HG03097 (cell line): ENCODE results near the gene PDCD11.
"Not testable (repeated sequence)": the region's sequence is repeated elsewhere in the genome, so short reads cannot be mapped to it uniquely, and the experiment has no call there.

Experiments used
- ATAC-seq: cut with Tn5 transposase; IDR thresholded peaks from one replicate; pipeline ENCODE4 v1.9.1; 2021; ENCODE audit not compliant: unreplicated experiment, low FRiP score

The PDCD11 gene

DNA sequence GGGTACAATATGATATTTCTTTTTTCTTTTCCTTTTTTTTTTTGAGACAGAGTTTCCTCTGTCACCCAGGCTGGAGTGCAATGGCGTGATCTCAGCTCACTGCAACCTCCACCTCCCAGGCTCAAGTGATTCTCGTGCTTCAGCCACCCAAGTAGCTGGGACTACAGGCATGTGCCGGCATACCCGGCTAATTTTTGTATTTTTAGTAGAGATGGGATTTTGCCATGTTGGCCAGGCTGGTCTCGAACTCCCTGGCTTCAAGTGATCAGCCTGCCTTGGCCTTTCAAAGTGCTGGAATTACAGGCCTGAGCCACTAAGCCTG is 20.7 kb downstream of the PDCD11 start:
- not testable (repeated sequence) for ATAC-seq

DNA sequence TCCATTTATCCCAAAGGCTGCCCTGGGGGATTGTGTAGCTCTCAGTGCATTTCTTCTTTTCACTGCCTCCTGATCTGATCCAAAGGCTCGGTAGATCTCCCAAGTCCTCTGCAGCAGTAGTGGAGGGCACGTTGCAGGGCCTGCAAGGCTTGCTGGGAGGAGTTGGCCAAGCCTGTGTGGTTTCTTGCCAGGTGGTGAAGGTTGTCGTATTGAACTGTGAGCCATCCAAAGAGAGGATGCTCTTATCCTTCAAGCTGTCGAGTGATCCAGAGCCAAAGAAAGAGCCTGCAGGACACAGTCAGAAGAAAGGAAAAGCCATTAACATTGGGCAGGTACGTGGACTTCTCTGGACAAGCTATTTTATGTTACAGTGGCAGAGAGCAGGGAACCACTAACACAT is 21.2 kb downstream of the PDCD11 start:
- ATAC-seq: no peak

DNA sequence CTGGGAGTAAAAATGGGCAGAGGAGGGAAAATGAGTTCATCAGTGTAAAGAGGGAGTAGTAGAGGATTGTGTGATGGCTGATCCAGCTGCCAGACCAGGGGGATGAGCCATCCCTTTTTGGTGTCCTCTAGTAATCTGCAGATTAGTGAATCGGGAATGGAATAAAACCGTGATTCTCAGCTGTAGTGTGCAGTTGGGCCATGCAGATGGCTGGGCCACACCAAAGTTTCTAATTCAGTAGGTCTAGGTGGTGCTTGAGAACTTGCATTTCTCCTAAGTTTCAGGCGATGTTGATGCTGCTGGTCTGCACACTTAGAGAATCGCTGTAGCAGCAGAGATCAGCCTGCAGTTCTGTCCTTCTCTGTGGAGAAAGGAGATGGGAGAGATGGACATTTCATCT is 22.7 kb downstream of the PDCD11 start:
- ATAC-seq: no peak

DNA sequence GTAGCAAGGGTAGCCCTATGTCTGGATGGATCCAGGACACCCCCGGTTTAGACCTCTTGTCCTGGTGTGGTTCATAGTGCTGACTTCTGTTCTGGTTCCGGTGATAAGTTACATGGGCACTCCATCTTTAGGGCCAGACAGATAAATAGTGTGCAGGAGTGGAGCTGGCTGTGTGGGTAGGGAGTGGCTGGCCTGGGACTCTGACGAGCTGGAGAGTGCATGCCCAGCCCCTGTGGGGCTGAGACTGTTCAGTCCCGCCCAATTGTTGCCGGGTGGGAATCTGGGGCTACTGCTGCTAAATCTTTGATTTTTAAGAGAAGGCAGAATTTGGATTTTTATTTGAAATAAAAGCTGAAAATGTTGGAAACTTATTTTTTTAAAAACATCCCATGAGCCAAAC is 27.3 kb downstream of the PDCD11 start:
- no peak for ATAC-seq

DNA sequence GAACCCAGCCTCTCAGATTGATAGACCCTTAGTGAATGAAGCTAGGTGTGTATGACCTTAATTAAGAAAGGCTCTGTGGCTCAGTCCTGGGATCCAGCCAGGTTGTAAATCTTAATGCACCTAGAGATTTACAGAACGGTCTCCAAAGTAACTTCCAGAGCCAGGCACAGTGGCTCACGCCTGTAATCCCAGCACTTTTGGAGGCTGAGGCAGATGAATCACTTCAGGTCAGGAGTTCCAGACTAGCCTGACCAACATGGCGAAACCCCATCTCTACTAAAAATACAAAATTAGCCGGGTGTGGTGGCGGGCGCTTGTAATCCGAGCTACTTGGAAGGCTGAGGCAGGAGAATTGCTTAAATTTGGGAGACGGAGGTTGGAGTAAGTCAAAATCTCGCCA is 31.4 kb downstream of the PDCD11 start:
- ATAC-seq: no peak

DNA sequence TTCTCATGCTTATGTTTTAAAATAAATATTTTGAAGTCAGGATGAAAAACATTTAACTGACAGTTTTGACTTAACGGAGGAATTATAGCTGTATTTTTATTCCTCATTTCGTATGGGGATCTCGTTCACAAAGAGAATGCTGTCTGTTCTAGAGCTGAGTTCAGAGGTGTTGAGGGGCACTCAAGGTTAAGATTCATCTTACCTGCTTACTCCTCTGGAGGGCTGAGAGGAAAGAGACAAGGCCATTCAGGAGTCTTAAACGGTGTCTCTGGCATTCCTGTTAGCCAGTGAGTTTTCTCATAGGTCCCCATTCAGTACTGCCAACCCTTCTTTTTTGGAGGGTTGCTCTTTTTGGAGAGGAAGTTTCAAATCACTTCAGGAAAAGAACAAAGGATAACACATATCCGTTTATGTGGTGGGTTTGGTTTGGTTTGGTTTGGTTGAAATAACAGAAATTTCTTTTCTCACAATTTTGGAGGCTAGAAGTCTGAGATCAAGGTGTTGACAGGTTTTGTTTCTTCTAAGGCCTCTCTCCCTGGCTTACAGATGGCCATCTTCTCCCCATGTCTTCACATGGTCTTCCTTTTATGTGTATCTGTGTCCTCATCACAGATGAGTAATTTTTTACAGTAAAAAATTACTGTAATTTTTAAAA is 32.7 kb downstream of the PDCD11 start:
- ATAC-seq: no peak

DNA sequence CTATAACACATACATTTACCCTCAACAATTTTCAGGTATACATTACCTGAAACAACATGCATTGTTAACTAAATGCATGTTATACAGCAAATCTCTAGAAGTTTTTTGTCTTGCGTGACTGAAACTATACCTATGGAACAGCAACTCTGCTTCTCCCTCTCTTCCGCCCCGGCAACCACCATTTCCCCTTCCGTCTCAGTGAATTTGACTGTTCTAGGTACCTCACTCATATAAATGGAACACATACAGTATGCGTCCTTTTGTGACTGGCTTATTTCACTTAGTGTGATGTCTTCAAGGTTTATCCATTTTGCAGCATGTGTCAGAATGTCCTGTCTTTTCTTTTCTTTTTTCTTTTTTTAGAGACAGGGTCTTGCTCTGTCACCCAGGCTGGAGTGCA is 33.2 kb downstream of the PDCD11 start:
- ATAC-seq: no peak

DNA sequence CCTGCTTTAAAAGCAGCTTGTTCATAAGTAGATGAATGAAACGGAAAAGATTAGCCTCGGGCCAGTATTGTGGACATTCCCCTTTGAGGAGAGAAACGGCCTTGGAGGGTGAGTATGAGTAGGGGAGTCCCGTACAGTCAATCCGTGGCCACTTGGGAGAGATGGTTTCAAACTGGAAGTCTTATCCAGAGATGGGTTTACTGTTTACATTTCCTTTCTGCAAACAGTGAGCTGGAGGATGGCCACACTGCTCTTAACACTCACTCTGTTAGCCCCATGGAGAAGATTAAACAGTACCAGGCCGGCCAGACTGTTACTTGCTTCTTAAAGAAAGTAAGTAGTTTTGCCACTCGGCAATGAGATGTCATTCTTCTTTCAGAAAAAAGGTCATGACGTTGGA is 35.5 kb downstream of the PDCD11 start:
- no peak for ATAC-seq

DNA sequence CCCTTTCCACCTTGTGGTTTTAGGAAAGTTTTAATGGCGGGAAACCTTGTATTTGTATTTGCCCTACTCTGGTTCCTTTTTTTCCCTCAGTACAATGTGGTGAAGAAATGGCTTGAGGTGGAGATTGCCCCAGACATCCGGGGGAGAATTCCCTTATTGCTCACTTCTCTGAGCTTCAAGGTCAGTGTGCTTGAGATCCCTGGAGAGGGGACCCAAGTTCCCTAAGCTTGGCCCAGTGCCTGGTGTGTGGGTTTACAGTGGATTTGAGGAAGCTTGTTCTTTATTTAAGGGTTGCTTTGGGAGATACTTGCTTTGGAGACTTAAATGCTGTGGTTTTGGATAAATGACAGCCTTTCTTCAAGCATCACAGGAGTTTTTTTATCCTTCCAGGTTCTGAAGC is 37.4 kb downstream of the PDCD11 start:
- ATAC-seq: no peak

DNA sequence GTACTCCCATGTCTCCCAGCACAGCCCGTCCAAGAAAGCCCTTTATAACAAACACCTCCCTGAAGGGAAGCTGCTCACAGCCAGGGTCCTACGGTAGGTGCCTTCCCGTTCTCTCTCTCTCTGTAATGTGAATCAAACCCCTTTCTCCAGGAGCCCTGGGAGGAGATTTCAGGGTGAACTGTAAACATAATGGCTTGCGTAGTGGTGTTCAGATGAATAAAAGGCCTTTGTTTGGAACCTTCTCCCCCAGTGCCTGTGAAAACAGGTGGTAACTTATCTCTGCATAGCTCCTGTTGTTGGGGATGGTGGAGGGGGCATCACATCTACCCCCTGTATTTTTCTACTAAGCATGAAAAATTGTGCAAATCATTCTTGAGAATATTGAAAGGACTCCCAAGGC is 43.4 kb downstream of the PDCD11 start:
- ATAC-seq: no peak

DNA sequence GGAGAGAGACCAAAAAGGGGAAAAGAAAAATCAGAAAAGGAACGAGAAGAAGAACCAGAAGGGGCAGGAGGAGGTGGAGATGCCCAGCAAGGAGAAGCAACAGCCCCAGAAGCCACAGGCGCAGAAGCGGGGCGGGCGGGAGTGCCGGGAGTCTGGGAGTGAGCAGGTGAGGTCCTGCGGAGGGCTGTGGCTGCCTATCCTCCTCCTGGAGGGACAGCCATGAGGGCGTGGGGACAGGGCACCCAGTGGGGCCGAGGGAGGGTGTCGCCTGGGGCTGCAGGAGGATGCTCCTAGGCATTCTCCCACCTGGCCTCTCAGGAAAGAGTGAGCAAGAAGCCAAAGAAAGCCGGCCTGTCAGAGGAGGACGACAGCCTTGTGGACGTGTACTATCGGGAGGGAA is 44.0 kb downstream of the PDCD11 start:
- ATAC-seq: no peak

DNA sequence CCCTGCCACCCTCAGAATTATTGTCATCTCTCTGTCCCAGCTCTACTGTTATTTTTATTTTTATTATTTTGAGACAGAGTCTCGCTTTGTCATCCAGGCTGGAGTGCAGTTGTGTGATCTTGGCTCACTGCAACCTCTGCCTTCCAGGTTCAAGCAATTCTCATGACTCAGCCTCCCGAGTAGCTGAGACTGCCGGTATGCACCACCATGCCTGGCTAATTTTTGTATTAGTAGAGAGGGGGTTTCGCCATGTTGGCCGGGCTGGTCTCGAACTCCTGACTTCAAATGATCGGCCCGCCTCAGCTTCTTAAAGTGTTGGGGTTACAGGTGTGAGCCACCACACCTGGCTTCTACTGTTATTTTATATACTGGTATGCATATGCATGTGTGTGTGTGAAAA is 44.8 kb downstream of the PDCD11 start:
- no peak for ATAC-seq

DNA sequence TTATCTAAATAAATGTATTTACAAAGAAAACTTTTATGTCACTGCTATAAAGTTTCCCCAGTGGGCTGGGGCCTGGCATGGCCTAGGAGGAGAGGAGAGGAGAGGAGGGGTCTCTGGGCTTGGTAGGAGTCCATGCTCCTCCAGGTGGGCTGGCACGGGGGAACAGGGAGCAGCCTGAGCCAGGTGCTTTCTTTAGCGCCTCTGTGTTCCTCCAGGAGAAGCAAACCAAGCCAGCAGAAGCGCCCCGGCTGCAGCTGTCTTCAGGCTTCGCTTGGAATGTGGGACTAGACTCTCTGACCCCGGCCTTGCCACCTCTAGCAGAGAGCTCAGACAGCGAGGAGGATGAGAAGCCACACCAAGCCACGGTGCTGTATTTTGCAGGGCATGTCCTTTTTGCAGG is 45.2 kb downstream of the PDCD11 start:
- no peak for ATAC-seq

DNA sequence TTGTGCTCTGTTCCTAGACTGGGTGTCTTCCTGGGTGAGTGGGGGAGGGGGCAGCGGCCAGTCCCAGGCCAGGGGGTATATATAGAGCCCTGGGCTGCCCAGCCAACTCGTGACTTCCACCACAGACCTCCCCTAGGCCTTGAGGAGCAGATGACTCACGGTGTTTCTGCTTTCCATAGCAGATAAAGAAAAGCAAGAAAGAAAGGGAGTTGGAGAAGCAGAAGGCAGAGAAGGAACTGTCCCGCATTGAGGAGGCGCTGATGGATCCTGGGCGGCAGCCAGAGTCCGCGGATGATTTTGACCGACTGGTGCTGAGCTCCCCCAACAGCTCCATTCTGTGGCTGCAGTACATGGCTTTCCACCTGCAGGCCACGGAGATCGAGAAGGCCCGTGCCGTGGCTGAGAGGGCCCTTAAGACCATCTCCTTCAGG is 45.6 kb downstream of the PDCD11 start:
- ATAC-seq: no peak

DNA sequence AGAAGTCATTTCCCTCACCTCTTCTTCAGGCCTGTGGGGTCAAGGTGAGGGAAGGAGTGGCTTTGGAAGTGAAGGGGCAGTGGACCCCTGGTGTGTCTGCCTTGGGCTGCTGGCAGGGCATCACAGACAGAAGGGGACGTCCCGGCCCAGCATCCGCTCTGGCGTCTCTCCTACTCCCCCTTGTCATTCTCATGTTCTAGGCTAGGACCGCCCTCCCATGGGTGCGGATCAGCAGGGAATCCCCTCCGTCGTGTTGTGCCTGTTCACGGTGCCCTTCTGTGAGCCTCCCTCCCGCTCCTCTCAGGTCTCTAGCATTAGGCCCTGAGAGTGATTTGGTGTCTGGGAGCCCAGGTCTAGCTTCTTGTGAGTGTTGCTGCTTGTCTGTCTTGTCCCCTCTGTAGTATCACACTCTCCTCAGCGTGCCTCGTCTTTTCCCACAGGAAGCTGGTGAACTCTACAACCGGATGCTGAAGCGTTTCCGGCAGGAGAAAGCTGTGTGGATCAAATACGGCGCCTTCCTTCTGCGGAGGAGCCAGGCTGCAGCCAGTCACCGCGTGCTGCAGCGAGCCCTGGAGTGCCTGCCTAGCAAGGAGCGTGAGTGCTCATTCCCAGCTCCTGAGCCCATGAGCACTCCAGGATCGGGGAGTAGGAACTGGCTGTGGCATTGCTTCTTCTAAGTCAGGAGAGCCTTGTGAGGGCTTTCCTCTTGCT is 47.2 kb downstream of the PDCD11 start:
- no peak for ATAC-seq

DNA sequence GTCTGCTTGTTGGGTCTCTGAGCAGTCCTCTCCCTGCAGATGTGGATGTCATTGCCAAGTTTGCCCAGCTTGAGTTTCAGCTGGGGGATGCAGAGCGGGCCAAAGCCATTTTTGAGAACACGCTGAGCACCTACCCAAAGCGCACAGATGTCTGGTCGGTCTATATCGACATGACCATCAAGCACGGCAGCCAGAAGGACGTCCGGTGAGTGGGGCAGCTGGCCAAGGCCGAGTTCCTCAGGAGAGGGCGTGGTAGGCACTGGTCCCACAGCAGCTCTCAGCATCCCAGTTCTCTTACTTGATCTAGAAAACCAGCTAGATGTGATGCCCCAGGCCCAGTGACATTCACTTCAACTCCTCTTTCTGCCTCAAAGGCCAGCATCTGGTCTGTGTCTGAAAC is 48.1 kb downstream of the PDCD11 start:
- no peak for ATAC-seq

DNA sequence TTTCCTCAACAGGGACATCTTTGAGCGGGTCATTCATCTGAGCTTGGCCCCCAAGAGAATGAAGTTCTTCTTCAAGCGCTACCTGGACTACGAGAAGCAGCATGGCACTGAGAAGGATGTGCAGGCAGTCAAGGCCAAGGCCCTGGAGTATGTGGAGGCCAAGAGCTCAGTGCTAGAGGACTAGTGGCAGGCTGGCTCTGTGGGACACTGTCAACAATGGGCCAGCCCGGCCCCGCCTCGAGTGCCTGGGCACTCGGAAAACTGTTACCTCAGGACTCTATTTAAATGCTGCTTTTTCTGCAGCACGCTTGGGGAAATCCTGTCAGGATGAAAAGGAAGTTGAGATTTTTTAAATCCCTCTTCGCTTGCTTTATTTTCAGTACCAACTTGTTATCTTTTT is 48.9 kb downstream of the PDCD11 start:
- no peak for ATAC-seq

DNA sequence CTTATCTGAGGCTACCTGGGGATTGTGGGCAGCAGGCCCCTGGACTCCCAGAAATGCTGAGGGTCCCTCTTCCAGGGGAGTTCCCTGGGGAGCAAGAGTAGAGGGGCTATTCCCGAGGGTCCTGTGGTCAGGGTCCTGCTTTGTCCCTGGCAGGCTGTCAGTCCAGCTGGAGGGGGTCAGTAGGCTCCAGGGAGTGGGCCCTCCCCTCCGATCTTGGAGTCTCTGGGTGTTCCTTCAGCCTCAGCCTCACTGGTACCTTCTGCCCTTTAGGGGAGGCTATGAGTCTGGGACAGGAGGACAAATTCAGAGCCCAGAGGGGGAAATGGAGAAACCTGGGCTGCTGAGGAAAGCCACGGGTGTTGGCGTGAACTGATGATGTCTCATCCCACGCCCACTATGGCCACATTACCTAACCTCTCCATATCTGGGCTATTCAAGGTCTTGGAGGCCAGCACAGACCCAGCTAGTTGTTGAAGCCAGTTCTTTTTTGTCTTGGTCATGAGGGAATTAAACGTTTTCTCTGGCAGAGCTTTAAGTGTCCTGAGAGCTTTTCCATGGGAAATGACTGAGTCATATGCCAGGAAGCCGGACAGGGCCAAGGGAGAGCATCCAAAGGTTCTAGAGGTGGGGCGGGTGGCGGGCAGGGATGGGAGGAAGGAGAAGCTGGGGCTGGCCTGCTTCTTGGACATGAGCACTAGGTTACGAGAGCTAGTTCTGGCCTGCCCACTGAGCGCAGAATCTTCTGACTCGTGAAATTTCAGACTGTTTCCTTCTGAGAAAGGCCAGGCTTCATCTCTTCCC is 49.5 kb downstream of the PDCD11 start:
- ATAC-seq: no peak

DNA sequence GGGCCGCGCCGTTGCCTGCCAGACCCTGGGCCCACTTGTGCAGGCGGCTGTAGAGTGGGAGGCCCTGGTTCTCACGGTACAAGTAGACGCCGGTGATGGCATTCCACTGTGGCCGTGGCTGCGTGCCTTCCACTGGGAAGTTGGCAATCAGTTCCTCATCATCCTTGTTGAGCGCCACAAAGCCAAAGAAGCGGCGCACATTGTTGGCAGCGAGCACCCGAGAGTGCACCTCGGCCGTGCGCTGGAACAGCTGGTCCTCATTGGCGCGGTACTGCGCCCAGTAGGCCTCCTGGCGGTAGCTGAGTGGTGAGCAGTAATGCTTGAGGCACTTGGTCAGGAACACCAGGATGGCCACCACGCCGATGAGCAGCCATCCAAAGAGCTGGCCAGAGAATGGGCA is 50.8 kb downstream of the PDCD11 start:
- ATAC-seq: no peak

DNA sequence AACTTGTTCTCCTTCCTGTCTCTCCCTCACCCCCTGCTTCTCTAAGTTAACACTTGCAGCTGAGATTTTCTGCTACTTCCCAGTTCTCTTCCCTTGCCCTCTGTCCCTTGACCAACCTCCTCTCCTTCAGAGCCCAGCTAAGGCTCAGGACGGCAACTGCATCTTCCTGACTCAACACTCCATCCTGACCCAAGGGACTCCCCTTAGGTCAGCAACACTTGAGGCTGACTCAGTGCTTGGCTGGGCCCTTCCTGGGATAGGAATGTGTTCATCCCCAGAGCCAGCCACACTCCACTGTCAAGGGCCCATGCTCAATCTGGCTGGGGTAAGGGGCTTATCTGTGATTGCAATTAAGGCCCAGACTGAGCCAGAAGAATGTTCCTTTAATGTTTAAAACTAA is 52.3 kb downstream of the PDCD11 start:
- ATAC-seq: no peak

DNA sequence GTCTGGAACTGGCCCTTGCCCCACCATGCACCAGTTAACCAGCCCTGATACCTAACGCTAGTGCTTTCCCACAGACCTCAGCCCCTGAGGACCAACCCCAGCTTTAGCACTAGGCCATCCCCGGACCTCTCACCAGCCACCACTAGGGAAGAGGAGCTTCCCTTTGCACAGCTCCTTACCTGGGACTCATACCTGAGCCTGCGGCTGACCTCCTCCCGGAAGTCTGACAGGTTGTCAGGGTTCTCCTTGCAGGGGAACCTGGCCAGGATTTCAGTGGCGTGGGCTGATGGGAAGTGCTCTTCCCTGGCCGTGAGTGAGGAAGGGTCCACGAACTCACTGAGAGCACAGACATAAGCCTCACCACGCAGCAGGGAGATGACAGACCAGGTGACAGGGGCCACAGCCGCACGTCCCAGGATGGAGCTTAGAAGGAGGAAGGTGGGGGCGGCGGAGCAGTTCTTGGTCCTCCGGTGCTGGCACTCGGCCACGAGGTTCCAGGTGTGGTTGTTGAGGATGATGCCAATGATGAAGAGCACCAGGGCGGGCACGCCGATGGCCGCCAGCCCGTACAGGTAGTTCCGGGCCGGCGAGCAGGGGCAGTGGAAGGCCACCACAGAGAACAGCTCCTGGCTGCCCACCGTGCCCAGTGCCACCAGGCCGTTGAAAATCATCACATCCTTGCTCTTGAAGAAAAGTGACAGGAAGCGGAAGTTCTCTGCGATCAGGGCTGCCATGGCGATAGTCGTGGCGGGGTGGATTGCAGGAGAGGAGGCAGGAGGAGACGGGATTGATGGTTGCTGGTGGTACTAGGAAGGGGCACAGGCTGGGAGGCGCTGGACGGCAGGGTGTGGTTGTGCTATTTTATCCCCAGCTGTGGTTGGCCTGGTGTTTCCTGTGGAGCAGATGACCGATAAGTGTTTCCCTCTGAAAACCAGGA is 53.0 kb downstream of the PDCD11 start:
- ATAC-seq: no peak
